Measurements from ENCODE around the gene DNAH17.

The DNAH17 gene

GRCh38 chr17:78493853-78494695 lies 83.1 kb downstream of the DNAH17 start:
- peak; percentile 56 for DNase-seq

- DNase-seq, result peak; percentile 52
These were observed 83.7 kb downstream of the DNAH17 start for GRCh38 chr17:78493450-78493849.

- peak; percentile 53 for DNase-seq
These were observed 84.9 kb downstream of the DNAH17 start for GRCh38 chr17:78492116-78492799.

GRCh38 chr17:78491236-78492115 lies 85.7 kb downstream of the DNAH17 start:
- peak; percentile 53 for DNase-seq

GRCh38 chr17:78490673-78491072 lies 86.5 kb downstream of the DNAH17 start:
- DNase-seq, result peak; percentile 50

- DNase-seq, result peak; percentile 44
These were observed 87.0 kb downstream of the DNAH17 start for GRCh38 chr17:78490156-78490555.

- no peak for DNase-seq
These were observed 88.1 kb downstream of the DNAH17 start for GRCh38 chr17:78488867-78489634.

GRCh38 chr17:78488156-78488555 lies 89.0 kb downstream of the DNAH17 start:
- no peak for DNase-seq

GRCh38 chr17:78486946-78487680 lies 90.1 kb downstream of the DNAH17 start:
- DNase-seq, result no peak

GRCh38 chr17:78486228-78486802 lies 90.9 kb downstream of the DNAH17 start:
- DNase-seq, result peak; percentile 44

GRCh38 chr17:78485290-78486168 lies 91.7 kb downstream of the DNAH17 start:
- DNase-seq, result no peak

- DNase-seq, result peak; percentile 85
These were observed 92.6 kb downstream of the DNAH17 start for GRCh38 chr17:78484271-78485246.

GRCh38 chr17:78479369-78479768 lies 97.8 kb downstream of the DNAH17 start:
- peak; percentile 47 for DNase-seq

GRCh38 chr17:78478757-78479297 lies 98.4 kb downstream of the DNAH17 start:
- no peak for DNase-seq

- DNase-seq, result no peak
These were observed 99.1 kb downstream of the DNAH17 start for GRCh38 chr17:78477913-78478756.

- DNase-seq, result no peak
These were observed 100.2 kb downstream of the DNAH17 start for GRCh38 chr17:78476973-78477372.

- no peak for DNase-seq
These were observed 101.0 kb downstream of the DNAH17 start for GRCh38 chr17:78476149-78476548.

GRCh38 chr17:78475211-78475610 lies 102.0 kb downstream of the DNAH17 start:
- no peak for DNase-seq
